GM12891 (cell line): ENCODE data around the gene CABP1.

Experiments
- POLR2A ChIP-seq: IDR thresholded peaks from 2 replicates; pipeline ENCODE4 v1.6.1; 2011; ENCODE audit warnings: low read depth, low read length, control low read depth
- POLR2AphosphoS5 ChIP-seq: IDR thresholded peaks from 2 replicates; pipeline ENCODE4 v1.6.1; 2011; ENCODE audit warnings: low read depth, low read length, control low read depth
- POU2F2 ChIP-seq: IDR thresholded peaks from 2 replicates; pipeline ENCODE4 v1.6.1; 2011; ENCODE audit warnings: low read depth, mild to moderate bottlenecking, control low read depth, low read length, moderate library complexity
- TAF1 ChIP-seq: IDR thresholded peaks from 2 replicates; pipeline ENCODE4 v1.6.1; 2011; ENCODE audit warnings: low read depth, low read length, control low read depth

DNA sequence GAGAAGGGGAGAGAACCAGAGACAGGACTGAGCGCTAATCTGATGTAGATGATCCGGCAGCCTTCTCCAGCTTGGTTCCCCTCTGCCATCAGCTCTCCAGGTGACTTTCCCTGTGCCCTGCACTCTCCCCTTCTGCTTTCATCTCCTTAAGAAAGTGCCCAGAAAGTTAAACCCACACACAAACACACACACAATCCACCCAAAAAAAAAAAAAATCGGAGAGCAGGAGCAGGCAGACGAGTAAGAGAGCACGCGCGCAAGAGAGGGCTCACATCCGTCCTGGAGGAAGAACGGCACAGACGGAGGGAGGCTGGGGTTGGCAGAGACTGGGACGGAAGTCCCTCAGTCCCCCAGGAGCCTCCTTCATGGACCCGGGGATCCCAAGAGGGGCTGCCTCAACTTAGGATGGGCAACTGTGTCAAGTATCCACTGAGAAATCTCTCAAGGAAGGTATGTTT, 9.8 kb downstream of the CABP1 start:
- TF ChIP-seq POLR2A = no peak
- TF ChIP-seq POU2F2 = no peak
- no peak for TF ChIP-seq POLR2AphosphoS5
- TF ChIP-seq TAF1 = no peak
